ENCODE measurements around the gene ACTRT2.

ACTRT2 gene

GRCh38 chr1:3033040-3033789, 11.9 kb downstream of the ACTRT2 start:
- Mint-ChIP-seq H3K4me1 (ENCODE audit: low read depth) (no peaks in the 10 kb centered on the region), H3K36me3 (ENCODE audit: low read depth) (no peaks in the 10 kb centered on the region), H3K27me3 (ENCODE audit: low read depth) (no peaks in the 10 kb centered on the region), H3K27ac (no peak overlapping the region), H3K9me3 (no peaks in the 10 kb centered on the region), H3K4me3 (no peak overlapping the region)
- DNase-seq (ENCODE audit: low spot score) = no peak

- Mint-ChIP-seq H3K4me1 (ENCODE audit: low read depth) (no peaks in the 10 kb centered on the region), H3K9me3 (no peaks in the 10 kb centered on the region), H3K4me3 (no peak overlapping the region), H3K27ac (no peak overlapping the region), H3K27me3 (ENCODE audit: low read depth) (no peaks in the 10 kb centered on the region), H3K36me3 (ENCODE audit: low read depth) (no peaks in the 10 kb centered on the region)
- no peak for DNase-seq (ENCODE audit: low spot score)
Observed at GRCh38 chr1:3033790-3034090, 12.5 kb downstream of the ACTRT2 start.

GRCh38 chr1:3034162-3034561, 12.9 kb downstream of the ACTRT2 start:
- H3K4me3 Mint-ChIP-seq = no peak overlapping the region
- no peaks in the 10 kb centered on the region for H3K36me3 Mint-ChIP-seq (ENCODE audit: low read depth)
- no peak overlapping the region for H3K27ac Mint-ChIP-seq
- no peaks in the 10 kb centered on the region for H3K27me3 Mint-ChIP-seq (ENCODE audit: low read depth)
- no peaks in the 10 kb centered on the region for H3K4me1 Mint-ChIP-seq (ENCODE audit: low read depth)
- H3K9me3 Mint-ChIP-seq = no peaks in the 10 kb centered on the region
- DNase-seq (ENCODE audit: low spot score) = no peak

- no peaks in the 10 kb centered on the region for H3K4me1 Mint-ChIP-seq (ENCODE audit: low read depth)
- H3K27ac Mint-ChIP-seq = no peak overlapping the region
- H3K4me3 Mint-ChIP-seq = no peak overlapping the region
- H3K36me3 Mint-ChIP-seq (ENCODE audit: low read depth) = no peaks in the 10 kb centered on the region
- no peaks in the 10 kb centered on the region for H3K27me3 Mint-ChIP-seq (ENCODE audit: low read depth)
- no peaks in the 10 kb centered on the region for H3K9me3 Mint-ChIP-seq
- no peak for DNase-seq (ENCODE audit: low spot score)
Observed at GRCh38 chr1:3034728-3035562, 13.7 kb downstream of the ACTRT2 start.

- no peaks in the 10 kb centered on the region for H3K9me3 Mint-ChIP-seq
- H3K27ac Mint-ChIP-seq = no peak overlapping the region
- no peaks in the 10 kb centered on the region for H3K27me3 Mint-ChIP-seq (ENCODE audit: low read depth)
- no peak for DNase-seq (ENCODE audit: low spot score)
- no peak overlapping the region for H3K4me3 Mint-ChIP-seq
- no peaks in the 10 kb centered on the region for H3K4me1 Mint-ChIP-seq (ENCODE audit: low read depth)
- no peaks in the 10 kb centered on the region for H3K36me3 Mint-ChIP-seq (ENCODE audit: low read depth)
Observed at GRCh38 chr1:3035563-3036446, 14.5 kb downstream of the ACTRT2 start.

GRCh38 chr1:3036447-3037280, 15.4 kb downstream of the ACTRT2 start:
- Mint-ChIP-seq H3K27ac (no peak overlapping the region), H3K27me3 (ENCODE audit: low read depth) (no peaks in the 10 kb centered on the region), H3K4me1 (ENCODE audit: low read depth) (no peaks in the 10 kb centered on the region), H3K36me3 (ENCODE audit: low read depth) (no peaks in the 10 kb centered on the region), H3K9me3 (no peaks in the 10 kb centered on the region), H3K4me3 (no peak overlapping the region)
- DNase-seq (ENCODE audit: low spot score) = no peak

GRCh38 chr1:3037281-3038040, 16.2 kb downstream of the ACTRT2 start:
- Mint-ChIP-seq H3K9me3 (no peaks in the 10 kb centered on the region), H3K27me3 (ENCODE audit: low read depth) (no peaks in the 10 kb centered on the region), H3K4me1 (ENCODE audit: low read depth) (no peaks in the 10 kb centered on the region), H3K4me3 (no peak overlapping the region), H3K27ac (no peak overlapping the region), H3K36me3 (ENCODE audit: low read depth) (no peaks in the 10 kb centered on the region)
- DNase-seq (ENCODE audit: low spot score) = no peak

- H3K27ac Mint-ChIP-seq = no peak overlapping the region
- no peaks in the 10 kb centered on the region for H3K36me3 Mint-ChIP-seq (ENCODE audit: low read depth)
- no peak overlapping the region for H3K4me3 Mint-ChIP-seq
- no peaks in the 10 kb centered on the region for H3K27me3 Mint-ChIP-seq (ENCODE audit: low read depth)
- no peak for DNase-seq (ENCODE audit: low spot score)
- H3K4me1 Mint-ChIP-seq (ENCODE audit: low read depth) = no peaks in the 10 kb centered on the region
- H3K9me3 Mint-ChIP-seq = no peaks in the 10 kb centered on the region
Observed at GRCh38 chr1:3038113-3038551, 16.9 kb downstream of the ACTRT2 start.

GRCh38 chr1:3038571-3039181, 17.4 kb downstream of the ACTRT2 start:
- H3K9me3 Mint-ChIP-seq = no peaks in the 10 kb centered on the region

GRCh38 chr1:3040004-3040403, 18.7 kb downstream of the ACTRT2 start:
- DNase-seq (ENCODE audit: low spot score) = no peak
- H3K4me3 Mint-ChIP-seq = no peak overlapping the region
- H3K9me3 Mint-ChIP-seq = no peaks in the 10 kb centered on the region
- no peaks in the 10 kb centered on the region for H3K27me3 Mint-ChIP-seq (ENCODE audit: low read depth)
- H3K4me1 Mint-ChIP-seq (ENCODE audit: low read depth) = no peaks in the 10 kb centered on the region
- no peak overlapping the region for H3K27ac Mint-ChIP-seq
- no peaks in the 10 kb centered on the region for H3K36me3 Mint-ChIP-seq (ENCODE audit: low read depth)

More at GRCh38 chr1:3038571-3039181, 17.4 kb downstream of the ACTRT2 start:
- Mint-ChIP-seq H3K27me3 (ENCODE audit: low read depth) (no peaks in the 10 kb centered on the region), H3K4me1 (ENCODE audit: low read depth) (no peaks in the 10 kb centered on the region), H3K27ac (no peak overlapping the region), H3K36me3 (ENCODE audit: low read depth) (no peaks in the 10 kb centered on the region), H3K4me3 (no peak overlapping the region)
- DNase-seq (ENCODE audit: low spot score) = no peak

- Mint-ChIP-seq H3K9me3 (no peaks in the 10 kb centered on the region), H3K27ac (no peak overlapping the region), H3K27me3 (ENCODE audit: low read depth) (no peaks in the 10 kb centered on the region), H3K36me3 (ENCODE audit: low read depth) (no peaks in the 10 kb centered on the region), H3K4me1 (ENCODE audit: low read depth) (no peaks in the 10 kb centered on the region), H3K4me3 (no peak overlapping the region)
- no peak for DNase-seq (ENCODE audit: low spot score)
Observed at GRCh38 chr1:3042481-3042880, 21.2 kb downstream of the ACTRT2 start.

GRCh38 chr1:3049164-3049563, 27.9 kb downstream of the ACTRT2 start:
- H3K27ac Mint-ChIP-seq = no peak overlapping the region

More at GRCh38 chr1:3049164-3049563, 27.9 kb downstream of the ACTRT2 start:
- Mint-ChIP-seq H3K9me3 (no peaks in the 10 kb centered on the region), H3K4me1 (ENCODE audit: low read depth) (no peaks in the 10 kb centered on the region), H3K4me3 (no peak overlapping the region), H3K27me3 (ENCODE audit: low read depth) (no peaks in the 10 kb centered on the region), H3K36me3 (ENCODE audit: low read depth) (no peaks in the 10 kb centered on the region)
- DNase-seq (ENCODE audit: low spot score) = no peak

Measured in T-helper 2 cell treated with Interferon-gamma antibody and Interleukin-4, amounts not matched to agents 5 μg/mL and 100 μg/mL, for 36 hours (primary cell).